GM19035 (cell line): ENCODE measurements around the gene TENM4.

Experiments used
- ATAC-seq: cut with Tn5 transposase; IDR thresholded peaks from one replicate; pipeline ENCODE4 v1.9.1; 2021; ENCODE audit not compliant: unreplicated experiment

Gene TENM4

DNA sequence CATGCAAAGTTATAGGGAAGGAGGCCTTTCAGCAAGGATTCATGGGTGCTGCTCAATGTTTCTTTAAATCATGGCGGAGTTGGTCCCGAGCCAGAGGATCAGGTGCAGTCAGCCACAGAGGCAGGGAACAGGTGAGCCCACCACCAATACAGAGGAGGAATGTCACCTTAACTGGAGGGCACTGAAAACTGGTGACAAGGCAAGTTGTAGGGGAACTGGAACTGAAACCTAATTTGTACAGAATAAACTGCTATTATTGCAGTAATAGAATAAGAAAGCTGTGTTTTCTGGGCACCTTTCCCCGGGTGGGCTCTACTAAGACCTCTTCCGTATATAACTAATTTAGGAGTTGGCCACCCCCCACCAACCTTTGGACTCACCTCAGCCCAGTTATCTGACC, 570.2 kb downstream of the TENM4 start:
- no peak for ATAC-seq

- no peak for ATAC-seq
Observed at GRCh38 chr11:78869293-78869692, 571.5 kb downstream of the TENM4 start.

DNA sequence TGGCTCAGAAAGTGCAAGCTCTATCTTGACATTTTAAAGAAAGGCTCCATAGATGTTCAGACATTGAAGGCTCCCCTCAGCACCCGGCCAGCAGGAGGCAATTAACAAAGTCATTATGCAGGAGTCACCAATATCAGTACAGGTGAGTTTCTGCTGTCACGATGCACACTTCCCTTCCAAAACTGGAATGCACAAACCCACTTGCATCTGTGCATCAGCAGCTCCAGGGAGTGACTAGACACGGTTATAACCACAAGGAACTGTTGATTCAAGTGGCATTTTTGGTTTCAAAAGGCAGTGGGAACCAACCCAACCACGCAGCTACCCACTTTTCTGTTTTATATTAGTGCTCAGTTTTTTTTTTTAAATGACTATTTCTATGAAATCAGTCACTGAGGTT, 572.3 kb downstream of the TENM4 start:
- ATAC-seq: no peak

GRCh38 chr11:78860720-78861422, 580.0 kb downstream of the TENM4 start:
- ATAC-seq: no peak

GRCh38 chr11:78857688-78858087, 583.1 kb downstream of the TENM4 start:
- no peak for ATAC-seq

GRCh38 chr11:78856211-78856610, 584.6 kb downstream of the TENM4 start:
- no peak for ATAC-seq

- no peak for ATAC-seq
Observed at GRCh38 chr11:78855116-78855515, 585.7 kb downstream of the TENM4 start.

DNA sequence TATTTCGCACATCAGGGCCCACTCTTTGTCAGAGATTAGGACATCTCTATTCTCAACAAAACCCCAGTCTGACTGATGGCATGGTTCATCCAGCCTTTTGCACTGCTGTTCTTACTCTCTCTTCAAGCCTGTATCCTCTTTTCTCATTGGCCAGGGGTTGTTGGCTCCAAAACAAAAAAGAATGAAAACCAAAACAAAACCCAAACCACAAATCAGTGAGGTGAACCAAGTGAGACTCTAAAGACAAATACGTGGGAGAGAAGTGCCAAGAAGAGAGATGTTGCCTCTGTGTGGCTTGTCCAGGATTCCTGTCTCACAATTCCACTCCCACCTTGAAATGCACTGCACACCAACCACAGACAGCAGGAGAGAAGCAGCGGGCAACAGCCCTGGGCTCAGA, 587.3 kb downstream of the TENM4 start:
- no peak for ATAC-seq

DNA sequence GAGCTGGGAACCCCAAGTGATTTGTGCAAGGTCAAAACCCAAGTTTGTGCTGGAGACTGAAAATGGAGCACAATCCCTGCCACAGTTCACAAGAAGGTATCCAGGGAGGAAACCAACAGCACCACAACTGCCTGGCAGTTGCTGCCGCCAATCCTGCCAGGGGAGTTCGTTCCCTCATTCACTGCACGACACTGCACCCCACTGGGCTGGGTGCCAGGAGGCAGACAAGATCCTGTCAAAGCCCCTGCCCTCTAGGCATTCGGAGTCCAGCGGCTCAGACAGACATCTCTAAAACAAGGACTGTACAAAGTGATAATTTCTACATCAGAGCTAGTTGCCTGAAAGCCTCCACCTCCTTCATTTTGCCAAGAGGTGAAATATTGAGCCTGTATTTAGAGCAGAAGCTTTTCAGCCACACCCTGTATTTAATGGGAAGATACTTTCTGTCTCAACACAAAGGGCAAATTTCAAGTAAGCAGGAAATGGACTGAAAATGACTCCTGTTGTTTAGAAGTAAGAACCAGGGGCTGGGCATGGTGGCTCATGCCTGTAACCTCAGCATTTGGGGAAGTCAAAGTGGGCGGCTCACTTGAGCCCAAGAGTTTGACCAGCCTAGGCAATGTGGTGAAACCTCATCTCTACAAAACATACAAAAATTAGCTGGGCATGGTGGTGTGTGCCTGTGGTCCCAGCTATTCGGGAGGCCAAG, 588.8 kb downstream of the TENM4 start:
- no peak for ATAC-seq

GRCh38 chr11:78850078-78850477, 590.8 kb downstream of the TENM4 start:
- no peak for ATAC-seq

DNA sequence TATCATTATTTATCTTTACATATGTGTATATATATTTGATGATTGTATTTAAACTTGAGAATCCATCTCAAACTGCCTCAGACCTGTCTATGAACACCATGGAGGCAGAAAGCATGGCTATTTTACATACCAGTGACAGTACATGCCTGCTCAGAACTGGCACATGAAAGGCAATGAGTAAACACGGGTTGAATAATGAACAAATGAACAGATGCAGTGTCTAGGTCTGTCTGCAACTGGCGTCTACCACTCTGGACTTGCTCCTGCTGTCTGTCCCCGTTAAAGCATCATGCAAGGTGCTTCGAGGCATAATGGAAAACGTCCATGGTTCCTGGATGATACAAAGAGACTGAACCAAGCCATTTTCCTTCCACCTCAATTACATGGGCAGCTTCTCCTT, 594.6 kb downstream of the TENM4 start:
- no peak for ATAC-seq

DNA sequence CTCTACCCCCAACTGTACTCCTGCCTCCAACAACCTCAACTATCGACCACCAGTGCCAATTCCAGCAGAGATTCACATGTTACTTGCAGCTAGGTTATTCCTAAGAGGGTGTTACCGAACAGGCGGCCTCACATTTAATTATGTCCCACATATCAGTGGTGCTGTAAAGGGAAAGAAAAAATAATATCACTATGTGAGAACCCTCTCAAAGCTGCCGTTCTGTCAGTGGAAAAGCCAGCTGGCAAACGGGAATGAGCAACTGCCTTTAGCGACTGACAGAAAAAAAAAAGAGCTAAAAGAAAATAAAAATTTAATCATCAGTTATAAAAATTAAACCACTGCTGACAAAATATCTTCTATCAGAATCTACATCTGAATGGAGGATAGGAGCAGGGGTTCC, 595.3 kb downstream of the TENM4 start:
- ATAC-seq: no peak

DNA sequence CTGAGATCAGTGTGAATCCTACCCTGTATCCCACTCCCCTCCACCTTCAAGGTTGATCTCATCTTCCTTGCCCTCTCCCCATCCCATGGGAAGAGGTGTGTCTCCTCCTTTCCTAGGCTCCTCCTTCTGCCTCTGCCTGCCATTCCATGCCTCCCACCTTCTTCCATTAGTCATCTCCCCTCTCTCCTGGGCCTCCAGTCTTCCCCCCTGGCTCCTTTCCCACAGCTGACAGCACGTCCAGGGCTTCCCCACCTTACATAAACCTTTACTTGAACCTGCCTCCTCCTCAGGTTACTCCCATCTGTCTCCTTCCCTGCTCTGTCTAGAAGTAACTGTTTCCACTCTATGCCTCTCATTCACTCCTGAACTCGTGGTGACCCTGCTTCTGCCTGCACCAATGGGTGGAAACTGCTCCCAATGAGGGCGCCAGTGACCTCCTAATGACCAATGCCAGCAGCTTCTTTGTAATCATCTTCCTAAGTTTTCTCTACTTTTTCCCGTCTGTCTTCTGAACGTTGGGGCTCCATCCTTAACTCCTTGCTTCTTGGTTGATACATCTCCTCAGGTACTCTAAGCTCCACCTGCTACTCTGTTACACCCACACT, 599.3 kb downstream of the TENM4 start:
- ATAC-seq: no peak

DNA sequence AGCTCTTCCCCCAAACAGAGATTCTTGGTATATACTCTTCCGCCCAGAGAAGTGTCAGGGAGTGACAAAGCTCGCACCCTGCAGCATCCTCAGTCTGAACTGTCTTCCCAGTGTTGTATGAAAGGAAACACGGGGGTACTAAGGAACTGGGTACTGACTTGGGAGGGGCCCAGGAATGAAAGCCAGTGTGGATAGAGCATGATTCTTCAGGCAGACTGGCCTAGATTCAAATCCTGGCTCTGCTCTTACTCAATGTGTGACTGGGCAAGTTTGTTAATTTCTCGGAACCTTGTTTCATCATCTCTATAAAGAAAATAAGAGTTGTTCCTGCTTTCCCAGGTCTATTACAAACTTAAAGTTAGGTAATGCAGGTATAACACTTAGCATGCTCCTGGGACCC, 600.2 kb downstream of the TENM4 start:
- no peak for ATAC-seq

DNA sequence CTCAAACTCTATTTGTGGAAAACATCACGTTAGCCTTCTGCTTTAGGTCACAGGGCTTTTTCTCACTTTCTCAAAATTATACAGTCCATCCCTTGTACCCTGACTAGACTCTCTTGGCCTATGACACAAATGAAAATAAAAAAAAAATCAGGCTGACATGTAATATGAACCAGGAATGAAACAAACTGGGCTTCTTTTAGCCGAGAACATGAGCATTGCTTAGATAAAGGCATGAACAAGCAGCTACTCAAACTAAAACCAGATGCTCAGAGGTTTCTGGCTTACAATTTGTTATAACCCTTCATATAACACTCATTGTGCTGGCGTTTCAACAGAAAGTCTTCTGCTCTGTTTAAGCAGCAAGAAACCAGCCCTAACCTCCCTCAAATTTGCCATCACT, 600.6 kb downstream of the TENM4 start:
- ATAC-seq: no peak

GRCh38 chr11:78838417-78838816, 602.4 kb downstream of the TENM4 start:
- no peak for ATAC-seq

DNA sequence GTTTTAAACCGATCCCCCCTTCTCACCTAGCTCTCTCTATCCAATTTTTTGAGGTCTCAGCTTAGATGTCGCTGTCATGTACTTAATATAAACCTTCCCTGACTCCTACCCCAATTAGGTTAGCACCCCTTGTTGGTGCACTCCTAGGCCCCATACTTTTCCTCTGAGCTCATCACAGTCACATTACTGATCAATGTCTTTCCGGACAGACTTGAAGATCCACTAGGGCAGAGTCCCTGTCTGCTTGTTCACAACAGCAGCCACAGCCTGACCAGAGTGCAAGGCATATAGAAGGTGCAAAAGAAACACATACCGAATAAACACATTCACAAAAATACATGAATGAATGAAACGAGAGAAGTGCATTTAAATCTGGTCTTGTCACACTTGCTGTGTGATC, 605.2 kb downstream of the TENM4 start:
- ATAC-seq: no peak

- no peak for ATAC-seq
Observed at GRCh38 chr11:78834886-78835285, 605.9 kb downstream of the TENM4 start.

DNA sequence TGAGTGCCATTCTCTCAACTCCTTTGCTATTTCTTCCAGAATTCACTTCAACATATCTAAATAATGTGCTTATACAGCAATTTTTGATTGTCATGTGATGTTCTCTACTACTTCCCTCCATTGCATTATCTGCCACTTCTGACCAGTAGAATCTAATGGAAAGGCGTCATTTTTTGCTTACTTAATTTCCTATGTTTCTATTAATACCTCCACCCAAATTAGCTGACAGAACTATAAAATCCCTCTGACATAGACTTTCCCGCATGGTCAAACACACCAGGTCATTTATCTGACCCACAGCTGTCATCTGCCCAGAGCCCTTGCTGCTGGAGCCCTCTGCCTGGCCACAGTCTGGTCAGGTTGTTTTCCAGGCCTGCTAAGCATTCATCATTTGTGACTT, 607.6 kb downstream of the TENM4 start:
- ATAC-seq: no peak

- ATAC-seq: no peak
Observed at GRCh38 chr11:78832226-78832947, 608.4 kb downstream of the TENM4 start.

- ATAC-seq: no peak
Observed at GRCh38 chr11:78831571-78831970, 609.3 kb downstream of the TENM4 start.
